Cardiac muscle cell (in vitro differentiated cells and primary cell): Measurements from ENCODE around the gene RILPL1. TPM values are rescaled to one million over a fixed set of nuclear protein-coding genes. Genes with fewer than 3 reads are reported as not detected.
"Not testable (repeated sequence)": the region's sequence is repeated elsewhere in the genome, so short reads cannot be mapped to it uniquely, and the experiment has no call there.

ENCODE experiments used
- DNase-seq, 2 donors: peaks; one replicate each; pipeline versions ENCODE4 v3.0.0 to v3.0.0-alpha.2; 2010 to 2017; ENCODE audit warnings: low read depth in 1 of 2, low spot score in 1 of 2
- H3K27ac ChIP-seq: fragments of 200-600 bp; sonication (generic); 2 replicates; pipeline ENCODE4 v1.5.1; 2016
- H3K27me3 ChIP-seq: fragments of 200-600 bp; sonication (generic); 2 replicates; pipeline ENCODE4 v1.6.0; 2016; ENCODE audit warnings: control low read depth
- H3K36me3 ChIP-seq: fragments of 200-600 bp; sonication (generic); 2 replicates; pipeline ENCODE4 v1.5.1; 2016; ENCODE audit warnings: control low read depth
- H3K4me1 ChIP-seq: fragments of 200-600 bp; sonication (generic); 2 replicates; pipeline ENCODE4 v1.8.1; 2017; ENCODE audit warnings: low read depth, mild to moderate bottlenecking, mixed run types
- H3K4me3 ChIP-seq: fragments of 200-600 bp; sonication (generic); 2 replicates; pipeline ENCODE4 v1.5.1; 2016; ENCODE audit warnings: mild to moderate bottlenecking
- H3K9me3 ChIP-seq: fragments of 200-600 bp; sonication (generic); 2 replicates; pipeline ENCODE4 v1.5.1; 2017; ENCODE audit warnings: low read depth, mild to moderate bottlenecking, control low read depth
- CTCF ChIP-seq: IDR thresholded peaks from 2 replicates; pipeline ENCODE4 v1.5.1; 2012; ENCODE audit warnings: low read depth, mild to moderate bottlenecking, low read length
- polyA plus RNA-seq: library from polyadenylated mRNA; unstranded; fragments of >200 nt; fragmentation: Nextera tagmentation; extraction: Ambion mirVana; gene quantifications from 2 replicates; pipeline ENCODE4 v1.2.1, GENCODE V29; 2016
- total RNA-seq: library from RNA; depleted of rRNA; stranded (reverse); fragments of >200 nt; gene quantifications from 2 replicates; pipeline ENCODE4 v1.2.3, GENCODE V29; 2016

Gene RILPL1
- total and polyA plus RNA-seq, 2 experiments from 2014 or later = 57.8 to 68.4 TPM

- TF ChIP-seq CTCF = no peak
Observed at GRCh38 chr12:123436017-123436964, 97.2 kb downstream of the RILPL1 start, which contains the start of gene RILPL2. Gene RILPL2, minus strand, starts transcription at chr12:123436684. Its CDS starts 264 bp downstream, at chr12:123436420.

GRCh38 chr12:123435636-123436016, 97.9 kb downstream of the RILPL1 start:
- TF ChIP-seq CTCF = no peak
- Histone ChIP-seq H3K4me1 (no peaks in the 10 kb centered on the region), H3K36me3 (no peaks in the 10 kb centered on the region)

More at GRCh38 chr12:123436017-123436964, 97.2 kb downstream of the RILPL1 start, which contains the start of gene RILPL2:
- DNase-seq = peak; percentile 78 to 92
- Histone ChIP-seq H3K27ac (peak within 1 kb of the TSS; percentile 62), H3K4me1 (no peaks in the 10 kb centered on the region), H3K9me3 (no peaks in the 10 kb centered on the region), H3K4me3 (peak within 1 kb of the TSS; percentile 84), H3K27me3 (no peaks in the 10 kb centered on the region), H3K36me3 (no peaks in the 10 kb centered on the region)

DNA sequence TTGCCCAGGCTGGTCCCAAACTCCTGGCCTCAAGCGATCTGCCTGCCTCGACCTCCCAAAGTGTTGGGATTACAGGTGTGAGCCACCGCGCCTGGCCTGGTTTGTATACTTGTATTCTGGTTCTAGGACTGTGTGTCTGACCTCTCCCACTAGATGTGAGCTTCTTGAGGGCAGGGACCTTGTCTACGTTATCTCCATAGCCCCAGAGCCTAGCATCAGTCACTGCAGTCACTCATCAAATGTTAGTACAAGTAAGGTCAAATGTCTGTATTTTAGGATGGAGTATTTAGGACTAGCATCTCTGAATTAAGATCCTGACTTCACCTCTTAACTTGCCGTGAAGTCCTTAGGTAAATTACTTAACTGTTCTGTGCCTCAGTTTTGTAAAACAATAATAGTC, 99.9 kb downstream of the RILPL1 start:
- TF ChIP-seq CTCF = no peak
- Histone ChIP-seq H3K4me1 (no peaks in the 10 kb centered on the region), H3K27ac (no peak overlapping the region)

More at GRCh38 chr12:123435636-123436016, 97.9 kb downstream of the RILPL1 start:
- no peak overlapping the region for H3K27ac ChIP-seq
- no peaks in the 10 kb centered on the region for H3K27me3 ChIP-seq
- DNase-seq = no peak
- H3K4me3 ChIP-seq = peak overlapping the region; percentile 84
- no peaks in the 10 kb centered on the region for H3K9me3 ChIP-seq

DNA sequence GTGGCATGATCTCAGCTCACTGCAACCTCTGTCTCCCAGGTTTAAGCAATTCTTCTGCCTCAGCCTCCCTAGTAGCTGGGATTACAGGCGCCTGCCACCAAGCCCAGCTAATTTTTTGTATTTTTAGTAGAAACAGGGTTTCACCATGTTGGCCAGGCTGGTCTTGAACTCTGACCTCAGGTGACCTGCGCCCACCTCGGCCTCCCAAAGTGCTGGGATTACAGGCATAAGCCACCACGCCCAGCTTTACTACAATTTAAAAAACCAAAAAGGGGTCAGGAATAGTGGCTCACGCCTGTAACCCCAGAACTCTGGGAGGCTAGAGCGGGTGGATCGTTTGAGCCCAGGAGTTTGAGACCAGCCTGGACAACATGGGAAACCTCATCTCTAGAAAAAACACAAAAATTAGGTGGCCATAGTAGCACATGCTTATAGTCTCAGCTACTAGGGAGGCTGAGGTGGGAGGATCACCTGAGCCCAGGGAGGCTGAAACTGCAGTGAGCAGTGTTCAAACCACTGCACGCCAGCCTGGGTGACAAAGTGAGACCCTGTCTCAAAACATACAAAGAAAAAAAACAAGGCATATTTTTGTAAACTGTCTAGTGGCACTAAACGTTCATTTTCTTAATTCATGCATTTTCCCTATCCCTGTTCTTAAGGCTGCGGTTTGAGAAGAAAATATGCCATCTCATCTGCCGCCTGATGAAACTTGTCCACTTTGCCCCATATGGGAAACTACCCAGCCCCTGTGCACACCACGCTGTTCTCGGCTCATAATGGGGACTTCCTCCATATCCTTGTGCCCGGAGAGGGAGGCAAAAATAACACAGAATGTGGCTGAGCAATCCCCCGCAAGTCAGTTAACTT, 101.3 kb downstream of the RILPL1 start:
- DNase-seq, H3K4me1 ChIP-seq, H3K4me3 ChIP-seq, H3K36me3 ChIP-seq, H3K27me3 ChIP-seq, H3K9me3 ChIP-seq: not testable (repeated sequence)
- peak overlapping the region; percentile 76 for H3K27ac ChIP-seq

More for the DNA sequence above, 99.9 kb downstream of the RILPL1 start:
- no peaks in the 10 kb centered on the region for H3K36me3 ChIP-seq
- no peaks in the 10 kb centered on the region for H3K27me3 ChIP-seq
- H3K9me3 ChIP-seq = no peaks in the 10 kb centered on the region
- DNase-seq = no peak
- H3K4me3 ChIP-seq = no peak overlapping the region

- not testable (repeated sequence) for H3K27me3 ChIP-seq, H3K9me3 ChIP-seq, H3K4me1 ChIP-seq, H3K36me3 ChIP-seq, H3K27ac ChIP-seq, DNase-seq, H3K4me3 ChIP-seq
Observed at GRCh38 chr12:123429101-123429500, 104.4 kb downstream of the RILPL1 start.

GRCh38 chr12:123428591-123428990, 104.9 kb downstream of the RILPL1 start:
- Histone ChIP-seq H3K27ac (no peak overlapping the region), H3K4me1 (no peaks in the 10 kb centered on the region), H3K9me3 (no peaks in the 10 kb centered on the region), H3K36me3 (no peaks in the 10 kb centered on the region), H3K4me3 (no peak overlapping the region), H3K27me3 (no peaks in the 10 kb centered on the region)
- DNase-seq = no peak
- no peak for TF ChIP-seq CTCF
